NK-92 treated with Interleukin-12 subunit alpha and Interleukin-12 subunit beta, amount 100 ng/mL, for 24 hours (cell line): ENCODE measurements around the gene STK17A.
"Not testable (repeated sequence)": the region's sequence is repeated elsewhere in the genome, so short reads cannot be mapped to it uniquely, and the experiment has no call there.

Experiments used
- DNase-seq: peaks from one replicate; lab custom pipeline; 2025; lab: John Stamatoyannopoulos, UW

Gene STK17A

GRCh38 chr7:43568529-43568928 is 14.4 kb upstream of the STK17A start:
- DNase-seq: no peak

GRCh38 chr7:43569424-43569823 is 13.5 kb upstream of the STK17A start:
- DNase-seq: peak; percentile 36

- no peak for DNase-seq
These were observed 12.1 kb upstream of the STK17A start for GRCh38 chr7:43570688-43571365.

- no peak for DNase-seq
These were observed 10.3 kb upstream of the STK17A start for GRCh38 chr7:43572516-43573049.

GRCh38 chr7:43573832-43574231 is 9.1 kb upstream of the STK17A start:
- DNase-seq: not testable (repeated sequence)

GRCh38 chr7:43575506-43575905 is 7.4 kb upstream of the STK17A start:
- DNase-seq: no peak

GRCh38 chr7:43576241-43576640 is 6.7 kb upstream of the STK17A start:
- DNase-seq: no peak

GRCh38 chr7:43577485-43577951 is 5.4 kb upstream of the STK17A start:
- no peak for DNase-seq

- peak; percentile 49 for DNase-seq
These were observed 701 bp downstream of the STK17A start for GRCh38 chr7:43583424-43584194.

GRCh38 chr7:43584195-43584586 is 1.3 kb downstream of the STK17A start:
- no peak for DNase-seq

GRCh38 chr7:43584733-43585132 is 1.8 kb downstream of the STK17A start:
- not testable (repeated sequence) for DNase-seq

- no peak for DNase-seq
These were observed 2.7 kb downstream of the STK17A start for GRCh38 chr7:43585562-43585961.

GRCh38 chr7:43586251-43586900 is 3.5 kb downstream of the STK17A start:
- DNase-seq: no peak

- DNase-seq: no peak
These were observed 5.7 kb downstream of the STK17A start for GRCh38 chr7:43588477-43589132.

GRCh38 chr7:43589133-43589478 is 6.2 kb downstream of the STK17A start:
- no peak for DNase-seq

GRCh38 chr7:43589728-43590127 is 6.8 kb downstream of the STK17A start:
- DNase-seq: no peak

GRCh38 chr7:43590862-43591557 is 8.1 kb downstream of the STK17A start:
- no peak for DNase-seq

- DNase-seq: no peak
These were observed 8.8 kb downstream of the STK17A start for GRCh38 chr7:43591558-43592180.

- no peak for DNase-seq
These were observed 9.4 kb downstream of the STK17A start for GRCh38 chr7:43592326-43592725.

GRCh38 chr7:43593010-43593409 is 10.1 kb downstream of the STK17A start:
- no peak for DNase-seq

- no peak for DNase-seq
These were observed 11.1 kb downstream of the STK17A start for GRCh38 chr7:43594020-43594419.
